ENCODE data around the gene IDH3G.

DNA sequence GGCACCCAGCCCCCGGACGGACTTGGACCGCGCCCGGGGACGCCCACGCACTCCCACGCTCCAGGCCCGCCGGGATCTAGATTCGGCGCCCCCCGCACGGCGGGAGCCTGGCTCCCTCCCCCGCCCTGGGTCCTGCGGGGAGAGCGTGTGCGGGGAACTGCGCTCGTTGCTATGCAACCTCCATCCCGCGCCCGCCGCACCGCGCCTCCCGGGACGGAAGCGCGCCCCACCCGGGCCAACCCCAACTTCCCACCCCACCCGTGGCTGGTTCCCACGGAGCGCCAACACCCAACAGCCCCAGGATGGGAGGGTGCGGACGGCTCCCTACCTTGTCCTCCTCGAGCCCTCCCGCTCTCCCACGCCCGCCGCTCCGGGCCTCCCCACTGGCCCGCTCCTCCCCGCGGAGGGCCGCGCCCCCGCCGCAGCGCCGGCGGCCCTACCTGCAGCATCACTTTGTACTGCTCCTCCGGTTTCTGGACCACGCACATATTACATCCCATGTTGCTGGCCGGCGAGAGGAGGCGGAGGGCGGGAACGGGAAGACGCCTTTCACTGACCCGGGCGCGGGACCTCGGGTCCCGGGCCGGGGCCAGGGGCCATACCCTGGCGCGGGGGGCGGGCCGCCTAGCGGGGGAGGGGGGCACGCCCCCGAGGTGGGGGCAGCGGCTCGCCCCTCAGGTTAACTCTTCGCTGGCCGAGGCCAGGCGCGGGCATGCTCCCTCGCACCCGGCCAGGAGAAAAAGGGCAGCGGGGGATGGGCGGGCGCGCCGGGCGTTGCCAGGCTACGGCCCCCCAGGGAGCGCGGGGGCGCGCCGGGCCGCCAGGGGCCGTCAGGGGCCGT lies 35.8 kb upstream of the IDH3G start, which contains the start of gene PDZD4:
- no peak for TF ChIP-seq EZH2 (IDR thresholded peaks at IDR 0.05)
- TF ChIP-seq POLR2AphosphoS5 (IDR thresholded peaks at IDR 0.05; ENCODE audit: borderline replicate concordance, low read depth, low read length), result no peak
- TF ChIP-seq FOXP2 (optimal IDR thresholded peaks at IDR 0.05; ENCODE audit: control extremely low read depth, extremely low read length, insufficient read depth), result no peak
